ENCODE data around the gene THOC7. TPM values are rescaled to one million over a fixed set of nuclear protein-coding genes. Genes with fewer than 3 reads are reported as not detected.

The THOC7 gene
- total and polyA plus RNA-seq, 2 of the 4 experiments (the other 2 are of a cell fraction) = 25.8 to 55.9 TPM

- TF ChIP-seq ELK1 (IDR thresholded peaks at IDR 0.05; ENCODE audit: borderline replicate concordance, low read depth, low read length) (no peak), CEBPB (IDR thresholded peaks at IDR 0.05; ENCODE audit: low read depth, low read length) (no peak), FOS (IDR thresholded peaks at IDR 0.05; ENCODE audit: low read depth, low read length) (no peak), NFE2L2 (IDR thresholded peaks at IDR 0.05; ENCODE audit: low read depth, low read length) (no peak)
Observed at GRCh38 chr3:63862804-63863149, 828 bp downstream of the THOC7 start (continued).

DNA sequence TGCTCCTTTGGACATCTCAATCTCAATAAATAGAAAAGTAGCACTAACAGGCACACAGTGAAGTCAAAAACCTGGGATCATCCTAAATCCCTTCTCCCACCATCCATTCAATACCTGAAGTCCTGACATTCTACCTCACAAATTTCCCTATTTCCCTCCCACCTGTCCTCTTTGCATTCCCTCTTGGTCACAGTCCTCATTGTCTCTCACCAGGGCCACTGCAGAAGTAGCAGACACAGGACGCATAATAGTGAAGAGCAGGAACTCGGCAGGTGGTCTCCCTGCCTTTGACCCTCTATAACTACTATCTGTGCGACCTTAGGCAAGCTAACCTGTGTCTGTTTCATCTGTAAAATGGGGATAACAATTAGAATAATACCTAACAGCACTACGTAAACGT is 2.3 kb downstream of the THOC7 start:
- H2AK5ac ChIP-seq (ENCODE audit: low read depth, low read length) = no peak overlapping the region
- POLR2A ChIA-PET (ENCODE audit: unreplicated experiment) = no interaction called here
- no peak overlapping the region for H3K4ac ChIP-seq (ENCODE audit: low read depth, low read length)
- ATAC-seq (ENCODE audit: low read depth) (no peak), DNase-seq (no peak)
- H3K56ac ChIP-seq (ENCODE audit: extremely low read depth, insufficient read depth, low read length) = no peak overlapping the region
- no peak overlapping the region for H3K9ac ChIP-seq (ENCODE audit: low read depth, low read length)
- no peak overlapping the region for H3K4me3 ChIP-seq (ENCODE audit: insufficient read depth, low read depth, low read length)
- peaks cover 42 to 55% of the 10 kb centered on the region in 2 experiments for H3K79me1 ChIP-seq (ENCODE audit: low read depth in 1 of 2, low read length in 2 of 2)
- no peak overlapping the region for H3K14ac ChIP-seq (replicated peaks; ENCODE audit: low read depth, low read length)
- H2BK120ac ChIP-seq (ENCODE audit: low read depth, low read length) = no peak overlapping the region
- H3K9me3 ChIP-seq (ENCODE audit: control insufficient read depth, insufficient read depth, low read length) = no peaks in the 10 kb centered on the region
- 0 out of 2 replicates have a peak overlapping the region, but pooled peaks have one; percentile 11 for H3K23ac ChIP-seq (ENCODE audit: low read depth, low read length)
- H2AFZ ChIP-seq (replicated peaks; ENCODE audit: low read length, poor library complexity) = no peak overlapping the region
- intact Hi-C loops (cut with micrococcal nuclease) = loop anchor here (5.0 kb wide), 1 partner anchor 116 kb away; no protein-coding TSS in a partner anchor
- H2AK9ac ChIP-seq (replicated peaks; ENCODE audit: low read depth, low read length, poor library complexity) = no peak overlapping the region
- no peak overlapping the region for H2BK5ac ChIP-seq (ENCODE audit: low read depth, low read length, poor library complexity, severe bottlenecking)
- CTCF ChIA-PET = no interaction called here
- H2BK15ac ChIP-seq (ENCODE audit: low read depth, low read length) = no peak overlapping the region
- in situ Hi-C loops (cut with MboI; ENCODE audit: low sequenced_read_pairs) = no loop called here
- no peaks in the 10 kb centered on the region for H3K27me3 ChIP-seq (ENCODE audit: control insufficient read depth, insufficient read depth, low read length)
- H3K4me1 ChIP-seq (ENCODE audit: control insufficient read depth, insufficient read depth, low read length) = peaks cover 3% of the 10 kb centered on the region; the same call in 1 of the 2 replicates
- peaks cover 7% of the 10 kb centered on the region for H3K9me1 ChIP-seq (ENCODE audit: insufficient read depth, low read length)
- no peak overlapping the region for H3K18ac ChIP-seq (ENCODE audit: low read depth, low read length)
- H3K27ac ChIP-seq (ENCODE audit: insufficient read depth, low read length) = no peak overlapping the region
- no peaks in the 10 kb centered on the region; the same call in 1 of the 2 replicates for H4K20me1 ChIP-seq (ENCODE audit: insufficient read depth, low read length)
- no peaks in the 10 kb centered on the region; the same call in 1 of the 2 replicates for H3K36me3 ChIP-seq (ENCODE audit: control insufficient read depth, insufficient read depth, low read length)
- no TSS peak for BruUV-seq (replicated peaks)
- H4K91ac ChIP-seq (ENCODE audit: insufficient read depth, low read depth, low read length) = no peak overlapping the region
- no peak overlapping the region for H4K5ac ChIP-seq (ENCODE audit: low read depth, low read length)
- dilution Hi-C loops (cut with HindIII; ENCODE audit: low sequenced_read_pairs, unreplicated experiment) = no loop called here
- H2BK20ac ChIP-seq (ENCODE audit: low read depth, low read length) = no peak overlapping the region
- H3K4me2 ChIP-seq (ENCODE audit: low read depth, low read length) = no peak overlapping the region
- no CpG with 5 or more reads among the region's 5 CpGs for WGBS, 2 experiments (ENCODE audit: extremely low coverage in 2 of 2, insufficient read length in 1 of 2)
- no peak overlapping the region for H4K8ac ChIP-seq (ENCODE audit: low read depth in 2 of 2, low read length in 2 of 2)
- TF ChIP-seq USF2 (IDR thresholded peaks at IDR 0.05; ENCODE audit: low read depth, low read length) (no peak), RFX5 (IDR thresholded peaks at IDR 0.05; ENCODE audit: low read depth, low read length) (no peak), CEBPB (IDR thresholded peaks at IDR 0.05; ENCODE audit: low read depth, low read length) (no peak), NFE2L2 (IDR thresholded peaks at IDR 0.05; ENCODE audit: low read depth, low read length) (no peak), RAD21 (IDR thresholded peaks at IDR 0.05; ENCODE audit: low read length) (no peak), POLR2A (IDR thresholded peaks at IDR 0.05; ENCODE audit: low read depth, low read length) (no peak), MXI1 (IDR thresholded peaks at IDR 0.05; ENCODE audit: borderline replicate concordance, low read depth, low read length) (no peak), MAFK (IDR thresholded peaks at IDR 0.05; ENCODE audit: low read depth, low read length) (no peak), RCOR1 (IDR thresholded peaks at IDR 0.05; ENCODE audit: insufficient replicate concordance, low read length) (no peak), SMC3 (IDR thresholded peaks at IDR 0.05; ENCODE audit: low read depth, low read length) (no peak), BHLHE40 (IDR thresholded peaks at IDR 0.05; ENCODE audit: low read depth, low read length) (no peak), CTCF (conservative IDR thresholded peaks at IDR 0.05; ENCODE audit: low read depth, low read length) (no peak), MAZ (IDR thresholded peaks at IDR 0.05; ENCODE audit: borderline replicate concordance, low read depth, low read length) (no peak)
